ENCODE data around the gene RNF144A. TPM values are rescaled to one million over a fixed set of nuclear protein-coding genes. Genes with fewer than 3 reads are reported as not detected.

RNF144A gene, protein sequence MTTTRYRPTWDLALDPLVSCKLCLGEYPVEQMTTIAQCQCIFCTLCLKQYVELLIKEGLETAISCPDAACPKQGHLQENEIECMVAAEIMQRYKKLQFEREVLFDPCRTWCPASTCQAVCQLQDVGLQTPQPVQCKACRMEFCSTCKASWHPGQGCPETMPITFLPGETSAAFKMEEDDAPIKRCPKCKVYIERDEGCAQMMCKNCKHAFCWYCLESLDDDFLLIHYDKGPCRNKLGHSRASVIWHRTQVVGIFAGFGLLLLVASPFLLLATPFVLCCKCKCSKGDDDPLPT
- 12.0 TPM in 2 replicates for total RNA-seq

DNA sequence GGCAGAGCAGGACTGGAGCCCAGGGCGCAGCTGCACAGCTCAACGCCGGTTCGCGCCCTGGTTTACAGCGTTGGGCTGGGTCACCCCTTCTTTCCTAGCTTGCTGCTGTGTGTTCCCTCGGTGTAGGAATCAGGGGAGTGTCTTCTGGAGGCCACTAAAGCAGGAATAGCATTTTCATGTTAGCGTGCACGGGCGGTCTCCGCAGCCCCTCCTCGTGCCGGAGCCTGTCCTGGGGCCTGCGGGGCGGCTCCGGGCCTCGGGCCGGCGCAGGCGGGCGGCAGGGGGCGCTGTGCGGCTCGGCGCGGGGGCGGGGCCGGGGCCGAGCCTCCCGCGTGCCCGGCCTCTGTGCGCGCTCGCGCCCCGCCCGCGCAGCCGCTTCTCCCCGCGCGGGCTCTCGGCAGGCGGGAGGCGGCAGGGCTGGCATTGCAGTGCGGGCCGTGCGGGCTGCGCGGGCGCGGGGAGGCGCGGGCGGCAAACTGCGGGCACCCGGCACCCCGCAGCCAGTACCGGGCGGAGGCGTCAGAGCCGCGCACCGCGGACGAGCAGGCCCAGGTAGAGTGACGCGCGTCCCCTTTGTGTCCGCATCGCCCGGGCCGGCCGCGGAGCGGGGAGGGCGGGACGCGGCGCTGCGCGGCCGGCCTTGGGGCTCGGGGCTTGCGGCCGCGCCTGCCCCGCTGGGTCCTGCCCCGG lies at the start of gene RNF144A:
Gene RNF144A (plus strand): TSS at position 342 of the 690 bp plus-strand sequence. CDS start 79,515 bp downstream, outside the sequence.

DNA sequence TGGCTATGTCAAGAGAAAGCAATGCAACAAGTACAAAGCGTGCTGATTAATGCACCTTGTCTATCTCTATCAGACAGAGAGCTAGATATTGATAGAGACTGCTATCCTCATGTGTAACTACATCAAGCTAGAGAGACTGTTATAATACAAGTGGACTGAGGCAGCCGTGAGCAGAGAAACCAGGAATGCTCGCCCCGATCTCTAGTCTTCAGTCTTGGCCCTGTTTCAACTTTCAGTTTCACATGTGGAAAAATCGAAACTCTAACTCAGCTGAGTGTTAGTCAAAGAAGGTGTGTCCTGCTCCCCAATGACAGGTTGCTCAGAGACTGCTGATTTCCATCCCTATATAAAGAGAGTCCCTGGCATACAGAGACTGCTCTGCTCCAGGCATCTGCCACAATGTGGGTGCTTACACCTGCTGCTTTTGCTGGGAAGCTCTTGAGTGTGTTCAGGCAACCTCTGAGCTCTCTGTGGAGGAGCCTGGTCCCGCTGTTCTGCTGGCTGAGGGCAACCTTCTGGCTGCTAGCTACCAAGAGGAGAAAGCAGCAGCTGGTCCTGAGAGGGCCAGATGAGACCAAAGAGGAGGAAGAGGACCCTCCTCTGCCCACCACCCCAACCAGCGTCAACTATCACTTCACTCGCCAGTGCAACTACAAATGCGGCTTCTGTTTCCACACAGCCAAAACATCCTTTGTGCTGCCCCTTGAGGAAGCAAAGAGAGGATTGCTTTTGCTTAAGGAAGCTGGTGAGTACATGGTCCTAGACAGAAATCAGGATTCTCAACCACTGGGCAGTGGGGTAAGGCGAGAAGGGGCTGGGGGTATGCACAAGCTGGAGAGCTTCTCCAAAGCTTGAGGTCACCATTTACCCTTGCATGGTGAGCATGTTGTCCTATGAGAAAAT lies 39.6 kb upstream of the RNF144A start, which contains the start of gene RSAD2:
Gene RSAD2 (plus strand): TSS at position 376 of the 903 bp plus-strand sequence. CDS start 24 bp downstream, at position 400.

Other genes with a start within 250 kb of the RNF144A start
- 2.9 and 15.4 TPM in 2 replicates for gene CMPK2, start 51.5 kb upstream of the RNF144A start, total RNA-seq
- gene RSAD2, start 39.6 kb upstream of the RNF144A start, total RNA-seq = 1.00 and 1.5 TPM in 2 replicates

All from uterine smooth muscle cell (primary cell).